ENCODE data around the gene CHST13. TPM values are rescaled to one million over a fixed set of nuclear protein-coding genes. Genes with fewer than 3 reads are reported as not detected.

Gene CHST13
- total RNA-seq, 2 experiments from 2014 or later, result not detected

Other genes starting within 250 kb of the CHST13 start
- under 1 TPM; 0.32 to 0.53 TPM for gene KLF15, start 166.7 kb upstream of the CHST13 start, total RNA-seq
- not detected for gene CFAP100, start 129.2 kb upstream of the CHST13 start, total RNA-seq
- 10 to 100 TPM; 21.6 to 23.1 TPM for gene ZXDC, start 48.3 kb upstream of the CHST13 start, total RNA-seq
- gene UROC1, start 6.4 kb upstream of the CHST13 start, total RNA-seq, result not detected
- gene C3orf22, start 34.8 kb downstream of the CHST13 start, total RNA-seq, result not detected
- gene TXNRD3, start 131.0 kb downstream of the CHST13 start, total RNA-seq, result 1 to 10 TPM; 2.5 to 3.5 TPM
- 10 to 100 TPM; 17.1 to 17.7 TPM for gene CHCHD6, start 180.1 kb downstream of the CHST13 start, total RNA-seq

Measured in activated CD4-positive, alpha-beta T cell treated with anti-CD3 and anti-CD28 coated beads for 36 hours (primary cell).